Adrenal gland (tissue), 5 donors: ENCODE measurements around the gene IMMP2L.

Source experiments
- POLR2A ChIP-seq, 2 donors: fragments of 450-650 bp; IDR thresholded peaks; one replicate each; pipeline ENCODE4 v1.6.1; 2017; ENCODE audit warnings: antibody characterized with exemption in 2 of 2, mild to moderate bottlenecking in 2 of 2, moderate library complexity in 1 of 2
- TF ChIP-seq, protein P1 (sequence below), 6 experiments: fragments of 450-650 bp in 4 of 6; fragments of 200-600 bp in 2 of 6; sonication (generic) in 1 of 6; IDR thresholded peaks; 1 replicate in 5 of 6; 2 replicates in 1 of 6; pipeline versions ENCODE4 v1.5.1 to v1.8.0; 2016 to 2021; ENCODE audit warnings: antibody characterized with exemption in 6 of 6, mild to moderate bottlenecking in 2 of 6, moderate library complexity in 1 of 6
- donor health status: DM: no; HTN: no; CAD: no.

DNA sequence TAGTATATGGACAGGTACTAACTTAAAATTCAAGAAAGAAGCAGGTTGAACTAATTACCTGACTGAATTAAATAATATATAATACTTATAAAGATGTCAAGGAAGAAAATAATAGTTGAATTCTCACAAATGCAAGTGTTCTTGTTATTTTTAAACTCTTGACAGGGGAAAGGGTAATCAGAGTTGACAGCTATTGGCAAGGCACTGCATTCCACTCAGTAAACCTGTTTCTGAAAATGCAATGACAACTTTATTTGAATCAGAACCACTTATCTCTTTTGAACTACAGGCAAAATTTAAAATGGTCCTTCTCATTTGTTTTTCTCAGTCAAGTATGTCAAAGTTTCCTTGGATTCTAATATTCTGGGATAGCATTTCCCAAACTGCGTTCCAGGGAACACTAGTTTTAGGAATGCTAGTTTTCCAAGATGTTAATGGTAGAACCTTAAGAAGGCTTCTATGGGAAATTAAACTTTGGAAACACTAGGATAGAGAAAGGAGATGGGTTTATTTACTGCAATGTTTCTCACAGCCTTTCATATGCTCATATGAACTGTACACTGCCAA, 575.1 kb downstream of the IMMP2L start:
- TF ChIP-seq, protein P1, sequence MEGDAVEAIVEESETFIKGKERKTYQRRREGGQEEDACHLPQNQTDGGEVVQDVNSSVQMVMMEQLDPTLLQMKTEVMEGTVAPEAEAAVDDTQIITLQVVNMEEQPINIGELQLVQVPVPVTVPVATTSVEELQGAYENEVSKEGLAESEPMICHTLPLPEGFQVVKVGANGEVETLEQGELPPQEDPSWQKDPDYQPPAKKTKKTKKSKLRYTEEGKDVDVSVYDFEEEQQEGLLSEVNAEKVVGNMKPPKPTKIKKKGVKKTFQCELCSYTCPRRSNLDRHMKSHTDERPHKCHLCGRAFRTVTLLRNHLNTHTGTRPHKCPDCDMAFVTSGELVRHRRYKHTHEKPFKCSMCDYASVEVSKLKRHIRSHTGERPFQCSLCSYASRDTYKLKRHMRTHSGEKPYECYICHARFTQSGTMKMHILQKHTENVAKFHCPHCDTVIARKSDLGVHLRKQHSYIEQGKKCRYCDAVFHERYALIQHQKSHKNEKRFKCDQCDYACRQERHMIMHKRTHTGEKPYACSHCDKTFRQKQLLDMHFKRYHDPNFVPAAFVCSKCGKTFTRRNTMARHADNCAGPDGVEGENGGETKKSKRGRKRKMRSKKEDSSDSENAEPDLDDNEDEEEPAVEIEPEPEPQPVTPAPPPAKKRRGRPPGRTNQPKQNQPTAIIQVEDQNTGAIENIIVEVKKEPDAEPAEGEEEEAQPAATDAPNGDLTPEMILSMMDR (IDR thresholded peaks at IDR 0.05), result no peak
- no peak for TF ChIP-seq POLR2A (IDR thresholded peaks at IDR 0.05)
